ELF-1 (cell line): ENCODE data around the gene CFAP141.
"Not testable (repeated sequence)": the region's sequence is repeated elsewhere in the genome, so short reads cannot be mapped to it uniquely, and the experiment has no call there.

Experiments used
- DNase-seq: peaks from one replicate; pipeline ENCODE4 v3.0.0-alpha.2; 2016; ENCODE audit warnings: low read depth, low spot score

CFAP141 gene

GRCh38 chr1:154206196-154206595, at the start of gene CFAP141:
TSS of gene CFAP141 (minus strand) at chr1:154206333. CDS start at chr1:154206307, 26 bp downstream.
- no peak for DNase-seq

GRCh38 chr1:154253671-154254070, 47.5 kb upstream of the CFAP141 start:
- DNase-seq: no peak

GRCh38 chr1:154241703-154242351, 35.7 kb upstream of the CFAP141 start:
- DNase-seq: no peak

- no peak for DNase-seq
These were observed 34.2 kb upstream of the CFAP141 start for GRCh38 chr1:154240294-154240833.

GRCh38 chr1:154239491-154239890, 33.4 kb upstream of the CFAP141 start:
- no peak for DNase-seq

- no peak for DNase-seq
These were observed 31.9 kb upstream of the CFAP141 start for GRCh38 chr1:154237880-154238506.

GRCh38 chr1:154237435-154237834, 31.3 kb upstream of the CFAP141 start:
- no peak for DNase-seq

GRCh38 chr1:154236855-154237254, 30.7 kb upstream of the CFAP141 start:
- DNase-seq: no peak

- peak; percentile 4 for DNase-seq
These were observed 27.0 kb upstream of the CFAP141 start for GRCh38 chr1:154233127-154233526.

GRCh38 chr1:154231112-154231511, 25.0 kb upstream of the CFAP141 start:
- not testable (repeated sequence) for DNase-seq

GRCh38 chr1:154225370-154225769, 19.2 kb upstream of the CFAP141 start:
- no peak for DNase-seq

GRCh38 chr1:154223621-154224020, 17.5 kb upstream of the CFAP141 start:
- DNase-seq: no peak

GRCh38 chr1:154222918-154223317, 16.8 kb upstream of the CFAP141 start:
- no peak for DNase-seq

GRCh38 chr1:154222518-154222917, 16.4 kb upstream of the CFAP141 start:
- DNase-seq: no peak

- peak; percentile 27 for DNase-seq
These were observed 15.3 kb upstream of the CFAP141 start for GRCh38 chr1:154221278-154222001.

- no peak for DNase-seq
These were observed 14.8 kb upstream of the CFAP141 start for GRCh38 chr1:154220970-154221277.

GRCh38 chr1:154220071-154220969, 14.2 kb upstream of the CFAP141 start, which contains the start of gene UBAP2L:
TSS of gene UBAP2L (plus strand) at chr1:154220955. CDS start at chr1:154225124, 4,169 bp downstream.
- peak; percentile 100 for DNase-seq

GRCh38 chr1:154219541-154219940, 13.4 kb upstream of the CFAP141 start:
- DNase-seq: peak; percentile 28

GRCh38 chr1:154218545-154218944, 12.4 kb upstream of the CFAP141 start:
- DNase-seq: no peak

- DNase-seq: no peak
These were observed 7.1 kb upstream of the CFAP141 start for GRCh38 chr1:154213274-154213673.

GRCh38 chr1:154212083-154212482, 6.0 kb upstream of the CFAP141 start:
- no peak for DNase-seq
